Raji (cell line): Measurements from ENCODE around the gene PRPF31.

Experiments
- POLR2A ChIP-seq: IDR thresholded peaks from 2 replicates; pipeline ENCODE4 v1.6.1; 2011; ENCODE audit warnings: low read depth, low read length, control low read depth; ENCODE audit not compliant: insufficient read depth

Gene PRPF31

GRCh38 chr19:54151362-54152035, 35.9 kb downstream of the PRPF31 start:
- no peak for TF ChIP-seq POLR2A

DNA sequence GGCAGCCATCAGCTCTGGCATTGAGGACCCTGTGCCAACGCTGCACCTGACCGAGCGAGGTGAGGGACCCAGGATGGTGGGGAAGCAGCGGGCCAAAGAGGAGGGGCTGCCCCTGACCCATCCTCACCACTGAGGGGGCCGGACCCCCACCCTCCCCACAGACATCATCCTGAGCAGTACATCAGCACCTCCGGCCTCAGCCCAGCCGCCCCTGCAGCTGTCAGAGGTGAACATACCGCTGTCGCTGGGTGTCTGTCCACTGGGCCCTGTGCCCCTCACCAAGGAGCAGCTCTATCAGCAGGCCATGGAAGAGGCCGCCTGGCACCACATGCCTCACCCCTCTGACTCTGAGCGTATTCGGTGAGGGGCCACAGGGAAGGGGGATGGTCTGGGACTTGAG, 36.7 kb downstream of the PRPF31 start:
- no peak for TF ChIP-seq POLR2A

- no peak for TF ChIP-seq POLR2A
Measured at GRCh38 chr19:54152878-54153524, 37.4 kb downstream of the PRPF31 start.

- TF ChIP-seq POLR2A, result 0 out of 2 replicates have a peak, but pooled peaks have one; percentile 13
Measured at GRCh38 chr19:54153731-54154326, 38.3 kb downstream of the PRPF31 start.

GRCh38 chr19:54154603-54155345, 39.2 kb downstream of the PRPF31 start:
- TF ChIP-seq POLR2A, result no peak

- TF ChIP-seq POLR2A, result no peak
Measured at GRCh38 chr19:54155694-54156093, 40.1 kb downstream of the PRPF31 start.

GRCh38 chr19:54156490-54156889, 40.9 kb downstream of the PRPF31 start:
- no peak for TF ChIP-seq POLR2A

DNA sequence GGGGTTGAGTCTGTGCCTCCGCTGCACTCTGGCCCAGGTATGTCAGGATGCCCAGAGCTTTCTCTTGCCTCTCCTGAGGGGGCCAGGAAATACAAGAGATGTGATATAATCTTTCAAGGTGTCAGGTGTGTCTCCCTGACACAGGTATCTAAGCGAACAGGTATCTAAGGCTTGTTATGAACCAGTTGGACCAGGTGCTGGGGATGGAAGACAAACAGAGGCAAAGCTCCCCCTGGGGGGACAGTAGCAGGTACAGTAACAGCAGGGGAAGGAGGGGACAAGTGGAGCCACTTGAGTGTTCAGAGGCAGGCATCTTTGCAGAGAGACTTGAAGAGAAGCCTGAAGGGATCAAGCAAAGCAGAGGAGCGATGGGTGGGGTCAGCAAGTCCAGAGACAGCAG, 41.4 kb downstream of the PRPF31 start:
- no peak for TF ChIP-seq POLR2A

GRCh38 chr19:54158812-54159351, 43.3 kb downstream of the PRPF31 start:
- TF ChIP-seq POLR2A, result no peak

DNA sequence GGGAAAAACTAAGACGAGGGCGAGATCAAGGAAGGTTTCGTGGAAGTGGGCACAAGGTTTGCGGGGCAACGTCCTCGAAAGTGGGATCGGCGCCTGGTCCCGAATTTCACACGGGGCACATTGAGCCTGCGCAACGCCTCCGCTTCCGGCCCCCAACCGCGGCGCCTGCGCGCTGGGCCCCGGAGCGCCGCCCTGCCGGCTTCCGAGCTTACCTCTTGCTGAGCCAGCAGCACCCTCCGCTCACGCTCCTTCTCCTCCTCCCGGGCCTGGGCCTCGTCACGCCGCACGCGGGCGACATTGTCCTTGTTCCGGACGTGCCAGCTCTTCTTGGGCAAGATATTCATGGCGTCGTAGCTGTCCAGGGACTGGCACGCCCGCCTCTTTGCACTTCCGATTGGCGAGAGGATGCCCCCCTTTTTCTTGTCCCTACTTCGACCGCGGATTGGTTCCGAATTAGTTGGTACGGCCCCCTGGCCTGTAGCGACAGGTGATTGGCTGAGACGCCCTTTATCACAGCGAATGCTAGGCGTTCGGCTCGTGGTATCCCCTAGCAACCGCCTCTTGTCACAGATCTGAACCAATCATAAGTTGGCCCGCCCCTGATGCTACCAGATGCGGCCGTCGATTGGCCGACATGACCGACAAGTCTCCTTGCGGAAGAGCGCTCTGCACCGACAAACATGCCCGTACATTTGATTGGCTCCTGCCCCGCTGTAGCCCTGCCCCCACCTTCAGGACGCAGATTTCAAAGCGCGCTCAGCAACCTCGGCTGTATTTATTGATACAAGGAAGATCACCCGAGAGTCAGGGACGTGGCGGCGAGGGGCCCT, 44.0 kb downstream of the PRPF31 start, which contains the start of gene LENG1:
Gene LENG1, minus strand, starts transcription at position 370 of the 830 bp plus-strand sequence. Its CDS starts 26 bp downstream, at position 344.
- TF ChIP-seq POLR2A, result peak; percentile 79

DNA sequence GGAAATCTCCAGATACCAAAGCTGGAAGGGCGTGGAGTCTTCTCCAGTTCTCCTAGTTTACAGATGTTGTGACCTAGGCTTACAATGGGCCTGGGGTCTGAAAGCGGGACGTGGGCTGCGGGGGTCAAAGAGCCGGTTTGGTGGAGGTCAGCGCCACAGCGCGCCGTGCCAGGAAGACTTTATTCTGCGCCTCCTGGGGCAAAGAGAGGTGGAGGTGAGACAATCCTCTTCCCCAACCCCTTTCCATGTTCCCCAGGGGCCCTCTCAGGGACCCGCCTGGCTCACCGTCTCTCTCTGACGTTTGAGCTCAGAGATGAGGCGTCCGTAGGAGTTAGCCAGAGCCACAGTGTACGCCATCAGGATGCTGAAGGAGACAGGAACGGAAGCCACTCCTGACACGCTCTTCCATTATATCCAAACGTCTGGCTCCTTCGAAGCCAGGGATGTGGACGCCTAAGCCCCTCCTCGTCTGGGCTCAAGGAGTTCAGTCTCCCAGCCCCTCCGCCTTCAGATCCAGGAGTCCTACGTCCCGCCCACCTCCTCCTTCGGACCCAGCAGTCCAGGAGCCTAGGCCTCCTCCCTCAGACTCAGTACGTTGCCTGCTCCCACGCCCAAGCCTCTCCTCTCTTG, 44.7 kb downstream of the PRPF31 start:
- TF ChIP-seq POLR2A, result no peak

- TF ChIP-seq POLR2A, result no peak
Measured at GRCh38 chr19:54160854-54161253, 45.3 kb downstream of the PRPF31 start.

DNA sequence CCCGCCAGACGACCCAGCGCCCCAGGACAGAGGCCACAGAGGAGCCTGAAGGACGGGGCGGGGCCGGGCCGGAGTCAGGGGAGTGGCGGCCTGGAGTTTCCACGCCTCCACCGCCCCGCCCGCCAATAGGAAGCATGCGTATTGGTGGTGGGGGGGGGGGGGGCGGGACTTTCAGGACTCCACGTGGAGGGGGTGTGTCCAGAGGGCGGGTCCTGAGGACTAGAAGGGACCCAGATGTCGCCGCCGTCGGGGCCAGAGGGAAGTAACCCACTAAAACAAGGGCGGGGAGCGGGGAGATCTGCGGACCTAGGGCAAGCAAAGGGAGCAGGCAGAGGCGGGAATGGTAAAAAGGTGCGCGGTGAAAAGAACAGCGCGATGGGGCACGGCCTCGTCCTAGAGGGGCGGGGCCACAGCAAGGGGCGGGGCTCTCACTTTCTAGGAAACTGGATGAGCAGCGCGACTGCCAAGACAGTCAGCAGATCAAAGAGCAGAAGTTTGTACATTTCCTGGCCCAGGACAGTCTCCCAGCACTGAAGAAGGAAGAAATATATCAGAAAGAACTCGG, 46.8 kb downstream of the PRPF31 start:
- no peak for TF ChIP-seq POLR2A

GRCh38 chr19:54162884-54163283, 47.3 kb downstream of the PRPF31 start:
- TF ChIP-seq POLR2A, result no peak
